Glomerular visceral epithelial cell (primary cell): ENCODE measurements around the gene CAMK2D.

Experiments used
- DNase-seq: peaks from one replicate; pipeline ENCODE4 v3.0.0-alpha.2; 2016; ENCODE audit errors: extremely low spot score

CAMK2D gene

GRCh38 chr4:113763029-113763285, 1.4 kb upstream of the CAMK2D start:
- no peak for DNase-seq

- DNase-seq: peak; percentile 99
These were observed 869 bp upstream of the CAMK2D start for GRCh38 chr4:113762186-113763028.

GRCh38 chr4:113760795-113761619, 531 bp downstream of the CAMK2D start:
- DNase-seq: peak; percentile 80

- peak; percentile 48 for DNase-seq
These were observed 1.3 kb downstream of the CAMK2D start for GRCh38 chr4:113760094-113760794.

- no peak for DNase-seq
These were observed 1.8 kb downstream of the CAMK2D start for GRCh38 chr4:113759696-113760093.

- DNase-seq: peak; percentile 23
These were observed 3.2 kb downstream of the CAMK2D start for GRCh38 chr4:113758372-113758771.

- no peak for DNase-seq
These were observed 4.1 kb downstream of the CAMK2D start for GRCh38 chr4:113757486-113757885.

- peak; percentile 35 for DNase-seq
These were observed 5.5 kb downstream of the CAMK2D start for GRCh38 chr4:113756005-113756410.

GRCh38 chr4:113750734-113751133, 10.8 kb downstream of the CAMK2D start:
- DNase-seq: no peak

GRCh38 chr4:113750296-113750695, 11.2 kb downstream of the CAMK2D start:
- no peak for DNase-seq

- DNase-seq: no peak
These were observed 12.4 kb downstream of the CAMK2D start for GRCh38 chr4:113749178-113749577.

GRCh38 chr4:113747949-113748348, 13.6 kb downstream of the CAMK2D start:
- no peak for DNase-seq

- no peak for DNase-seq
These were observed 15.8 kb downstream of the CAMK2D start for GRCh38 chr4:113745711-113746110.

- DNase-seq: no peak
These were observed 16.8 kb downstream of the CAMK2D start for GRCh38 chr4:113744667-113745240.

GRCh38 chr4:113743690-113744089, 17.8 kb downstream of the CAMK2D start:
- DNase-seq: no peak

GRCh38 chr4:113742643-113743042, 18.9 kb downstream of the CAMK2D start:
- DNase-seq: no peak

- no peak for DNase-seq
These were observed 19.6 kb downstream of the CAMK2D start for GRCh38 chr4:113741956-113742355.

GRCh38 chr4:113740857-113741379, 20.6 kb downstream of the CAMK2D start:
- DNase-seq: no peak

GRCh38 chr4:113739197-113739596, 22.3 kb downstream of the CAMK2D start:
- no peak for DNase-seq

GRCh38 chr4:113738251-113738650, 23.3 kb downstream of the CAMK2D start:
- DNase-seq: peak; percentile 15

GRCh38 chr4:113733685-113734084, 27.9 kb downstream of the CAMK2D start:
- DNase-seq: no peak

GRCh38 chr4:113732967-113733527, 28.5 kb downstream of the CAMK2D start:
- no peak for DNase-seq
